Subcutaneous abdominal adipose tissue (tissue), 5 donors: ENCODE measurements around the gene NEK7.

Experiments
- H3K27ac ChIP-seq: one replicate; pipeline ENCODE4 v1.7.0; 2013; ENCODE audit warnings: low read depth, mild to moderate bottlenecking, inconsistent platforms, low read length, moderate library complexity
- H3K27me3 ChIP-seq, 5 donors: one replicate each; pipeline ENCODE4 v1.7.0; 2013; ENCODE audit warnings: low read length in 5 of 5, inconsistent platforms in 1 of 5; ENCODE audit not compliant: control insufficient read depth in 5 of 5, insufficient read depth in 4 of 5
- H3K36me3 ChIP-seq, 5 donors: one replicate each; pipeline ENCODE4 v1.7.0; 2013; ENCODE audit warnings: low read length in 5 of 5; ENCODE audit not compliant: control insufficient read depth in 5 of 5, insufficient read depth in 5 of 5
- H3K4me1 ChIP-seq, 5 donors: one replicate each; pipeline ENCODE4 v1.7.0; 2013; ENCODE audit warnings: low read length in 5 of 5, mild to moderate bottlenecking in 3 of 5, moderate library complexity in 1 of 5; ENCODE audit not compliant: control insufficient read depth in 5 of 5, insufficient read depth in 5 of 5
- H3K4me3 ChIP-seq, 5 donors: one replicate each; pipeline ENCODE4 v1.7.0; 2013; ENCODE audit warnings: low read length in 5 of 5, low read depth in 1 of 5
- H3K9ac ChIP-seq, 5 donors: one replicate each; pipeline ENCODE4 v1.7.0; 2013; ENCODE audit warnings: low read length in 5 of 5, mild to moderate bottlenecking in 4 of 5, moderate library complexity in 3 of 5
- H3K9me3 ChIP-seq, 5 donors: one replicate each; pipeline ENCODE4 v1.7.0; 2013; ENCODE audit warnings: low read length in 5 of 5; ENCODE audit not compliant: control insufficient read depth in 5 of 5
- donor health status: healthy.
- donor health status: healthy.
- donor health status: healthy.
- donor health status: healthy.
- donor health status: healthy.

NEK7 gene

GRCh38 chr1:198273748-198274295, 117.0 kb downstream of the NEK7 start:
- no peak overlapping the region for H3K27ac ChIP-seq
- peaks cover 0 to under 1% (median 0%) of the 10 kb centered on the region in 5 donors for H3K36me3 ChIP-seq
- no peak overlapping the region for H3K9ac ChIP-seq
- H3K4me1 ChIP-seq: no peaks in the 10 kb centered on the region
- no peaks in the 10 kb centered on the region for H3K9me3 ChIP-seq
- H3K4me3 ChIP-seq: no peak overlapping the region
- no peaks in the 10 kb centered on the region for H3K27me3 ChIP-seq

GRCh38 chr1:198275597-198275996, 118.8 kb downstream of the NEK7 start:
- Histone ChIP-seq H3K36me3 (peaks cover 0 to 5% (median 3%) of the 10 kb centered on the region in 5 donors), H3K4me3 (no peak overlapping the region), H3K27me3 (no peaks in the 10 kb centered on the region), H3K9me3 (no peaks in the 10 kb centered on the region), H3K27ac (no peak overlapping the region), H3K4me1 (no peaks in the 10 kb centered on the region), H3K9ac (no peak overlapping the region)

GRCh38 chr1:198276241-198276640, 119.4 kb downstream of the NEK7 start:
- Histone ChIP-seq H3K4me1 (no peaks in the 10 kb centered on the region), H3K27ac (no peak overlapping the region), H3K9ac (no peak overlapping the region), H3K4me3 (no peak overlapping the region), H3K36me3 (peaks cover 0 to 5% (median 3%) of the 10 kb centered on the region in 5 donors), H3K9me3 (no peaks in the 10 kb centered on the region), H3K27me3 (no peaks in the 10 kb centered on the region)

- H3K36me3 ChIP-seq: peaks cover 0 to 11% (median 3%) of the 10 kb centered on the region in 5 donors
- no peak overlapping the region for H3K27ac ChIP-seq
- no peaks in the 10 kb centered on the region for H3K9me3 ChIP-seq
- H3K4me3 ChIP-seq: no peak overlapping the region
- no peaks in the 10 kb centered on the region for H3K4me1 ChIP-seq
- no peaks in the 10 kb centered on the region for H3K27me3 ChIP-seq
- no peak overlapping the region for H3K9ac ChIP-seq
Observed at GRCh38 chr1:198278943-198279342, 122.1 kb downstream of the NEK7 start.

- Histone ChIP-seq H3K4me1 (no peaks in the 10 kb centered on the region), H3K27me3 (no peaks in the 10 kb centered on the region), H3K9me3 (no peaks in the 10 kb centered on the region), H3K36me3 (peaks cover 0 to 11% (median 3%) of the 10 kb centered on the region in 5 donors), H3K27ac (no peak overlapping the region), H3K9ac (no peak overlapping the region), H3K4me3 (no peak overlapping the region)
Observed at GRCh38 chr1:198280080-198280479, 123.3 kb downstream of the NEK7 start.

GRCh38 chr1:198281911-198282310, 125.1 kb downstream of the NEK7 start:
- Histone ChIP-seq H3K4me3 (no peak overlapping the region), H3K4me1 (no peaks in the 10 kb centered on the region), H3K27me3 (no peaks in the 10 kb centered on the region), H3K27ac (no peak overlapping the region), H3K9ac (no peak overlapping the region), H3K9me3 (no peaks in the 10 kb centered on the region), H3K36me3 (peaks cover 2 to 15% (median 10%) of the 10 kb centered on the region in 5 donors)

- Histone ChIP-seq H3K27me3 (no peaks in the 10 kb centered on the region), H3K4me3 (no peak overlapping the region), H3K36me3 (peaks cover 2 to 15% (median 10%) of the 10 kb centered on the region in 5 donors), H3K4me1 (peaks cover 0 to under 1% (median 0%) of the 10 kb centered on the region in 5 donors), H3K9ac (no peak overlapping the region), H3K27ac (no peak overlapping the region), H3K9me3 (no peaks in the 10 kb centered on the region)
Observed at GRCh38 chr1:198283222-198283621, 126.4 kb downstream of the NEK7 start.

GRCh38 chr1:198287916-198288315, 131.1 kb downstream of the NEK7 start:
- no peaks in the 10 kb centered on the region for H3K9me3 ChIP-seq
- no peak overlapping the region for H3K27ac ChIP-seq
- no peak overlapping the region for H3K4me3 ChIP-seq
- H3K27me3 ChIP-seq: no peaks in the 10 kb centered on the region
- peaks cover 0 to 13% (median 0%) of the 10 kb centered on the region in 5 donors for H3K4me1 ChIP-seq
- H3K36me3 ChIP-seq: peaks cover 0 to 9% (median 4%) of the 10 kb centered on the region in 5 donors
- H3K9ac ChIP-seq: no peak overlapping the region

- no peak overlapping the region for H3K4me3 ChIP-seq
- H3K36me3 ChIP-seq: peaks cover 0 to 14% (median 3%) of the 10 kb centered on the region in 5 donors
- no peak overlapping the region for H3K9ac ChIP-seq
- H3K4me1 ChIP-seq: peaks cover 0 to 13% (median 0%) of the 10 kb centered on the region in 5 donors
- H3K9me3 ChIP-seq: no peaks in the 10 kb centered on the region
- no peak overlapping the region for H3K27ac ChIP-seq
- no peaks in the 10 kb centered on the region for H3K27me3 ChIP-seq
Observed at GRCh38 chr1:198290089-198290683, 133.4 kb downstream of the NEK7 start.

GRCh38 chr1:198291036-198291435, 134.2 kb downstream of the NEK7 start:
- Histone ChIP-seq H3K4me3 (no peak overlapping the region), H3K27ac (no peak overlapping the region), H3K27me3 (no peaks in the 10 kb centered on the region), H3K9me3 (no peaks in the 10 kb centered on the region), H3K4me1 (peaks cover 0 to 15% (median 2%) of the 10 kb centered on the region in 5 donors), H3K9ac (no peak overlapping the region), H3K36me3 (peaks cover 0 to 10% (median 6%) of the 10 kb centered on the region in 5 donors)
